DOHH2 (cell line): ENCODE measurements around the gene PCAT7.

ENCODE experiments used
- H3F3A ChIP-seq: fragments of 200-600 bp; sonication (generic), shearing (Covaris generic); 2 replicates; pipeline ENCODE4 v1.6.0; 2016; ENCODE audit warnings: antibody characterized with exemption, mild to moderate bottlenecking; ENCODE audit not compliant: control insufficient read depth, insufficient read depth
- H3K27ac ChIP-seq: fragments of 200-600 bp; sonication (generic); 2 replicates; pipeline ENCODE4 v1.5.1; 2014; ENCODE audit warnings: low read depth, mild to moderate bottlenecking, low read length, moderate library complexity
- H3K27me3 ChIP-seq: fragments of 200-600 bp; sonication (generic); 2 replicates; pipeline ENCODE4 v1.6.1; 2014; ENCODE audit warnings: mild to moderate bottlenecking, low read length, mixed read lengths; ENCODE audit not compliant: control insufficient read depth
- H3K36me3 ChIP-seq: fragments of 200-600 bp; sonication (generic); 2 replicates; pipeline ENCODE4 v1.6.1; 2014; ENCODE audit warnings: mild to moderate bottlenecking, low read length, moderate library complexity, mixed read lengths; ENCODE audit not compliant: control insufficient read depth
- H3K4me1 ChIP-seq: fragments of 200-600 bp; sonication (generic); 2 replicates; pipeline ENCODE4 v1.6.1; 2014; ENCODE audit warnings: mild to moderate bottlenecking, low read length, mixed read lengths; ENCODE audit not compliant: control insufficient read depth
- H3K4me2 ChIP-seq: fragments of 200-600 bp; sonication (generic); 2 replicates; pipeline ENCODE4 v1.6.0; 2014; ENCODE audit warnings: mild to moderate bottlenecking, low read length, moderate library complexity
- H3K4me3 ChIP-seq: fragments of 200-600 bp; sonication (generic); 2 replicates; pipeline ENCODE4 v1.5.1; 2014; ENCODE audit warnings: mild to moderate bottlenecking, low read length, mixed read lengths
- H3K79me2 ChIP-seq: fragments of 200-600 bp; sonication (generic); 2 replicates; pipeline ENCODE4 v1.6.1; 2014; ENCODE audit warnings: mild to moderate bottlenecking, low read length, mixed read lengths; ENCODE audit not compliant: control insufficient read depth
- H3K9me2 ChIP-seq: fragments of 200-600 bp; sonication (generic); replicated peaks from 2 replicates; pipeline ENCODE4 v1.6.1; 2014; ENCODE audit warnings: mild to moderate bottlenecking, low read length, mixed read lengths; ENCODE audit not compliant: control insufficient read depth
- H3K9me3 ChIP-seq: fragments of 200-600 bp; sonication (generic); 2 replicates; pipeline ENCODE4 v1.6.1; 2014; ENCODE audit warnings: antibody characterized with exemption, low read length, mixed read lengths; ENCODE audit not compliant: control insufficient read depth, insufficient read depth
- H4K20me1 ChIP-seq: fragments of 200-600 bp; sonication (generic); 2 replicates; pipeline ENCODE4 v1.6.0; 2014; ENCODE audit warnings: low read depth, mild to moderate bottlenecking, antibody characterized with exemption, low read length, moderate library complexity; ENCODE audit not compliant: control insufficient read depth, insufficient read depth
- CTCF ChIP-seq: fragments of 200-600 bp; sonication (generic); IDR thresholded peaks from one replicate; pipeline ENCODE4 v1.5.1; 2014; ENCODE audit warnings: antibody characterized with exemption, mild to moderate bottlenecking, low read depth, low read length; ENCODE audit not compliant: poor library complexity, severe bottlenecking
- EZH2phosphoT487 ChIP-seq: fragments of 200-600 bp; sonication (generic); IDR thresholded peaks from 2 replicates; pipeline ENCODE4 v1.6.1; 2017; ENCODE audit warnings: borderline replicate concordance, mild to moderate bottlenecking, antibody characterized with exemption, low read length, moderate library complexity, mixed read lengths

The PCAT7 gene

GRCh38 chr9:94577571-94577970 lies 22.7 kb downstream of the PCAT7 start:
- Histone ChIP-seq H3K4me1 (peaks cover 10% of the 10 kb centered on the region), H3K9me3 (no peaks in the 10 kb centered on the region), H3K79me2 (no peaks in the 10 kb centered on the region), H3K36me3 (no peaks in the 10 kb centered on the region), H3K27ac (no peak overlapping the region), H3K4me2 (no peak overlapping the region), H4K20me1 (no peaks in the 10 kb centered on the region), H3K27me3 (peaks cover 8% of the 10 kb centered on the region), H3K9me2 (no peaks in the 10 kb centered on the region), H3F3A (no peaks in the 10 kb centered on the region), H3K4me3 (no peak overlapping the region)
- no peak for TF ChIP-seq CTCF
- TF ChIP-seq EZH2phosphoT487: no peak

GRCh38 chr9:94581728-94582127 lies 26.8 kb downstream of the PCAT7 start:
- Histone ChIP-seq H3F3A (no peaks in the 10 kb centered on the region), H3K27ac (no peak overlapping the region), H3K36me3 (no peaks in the 10 kb centered on the region), H3K9me2 (no peaks in the 10 kb centered on the region), H3K9me3 (no peaks in the 10 kb centered on the region), H3K4me3 (no peak overlapping the region), H4K20me1 (no peaks in the 10 kb centered on the region), H3K79me2 (no peaks in the 10 kb centered on the region), H3K4me1 (0 out of 2 replicates have a peak, but pooled peaks cover 4% of the 10 kb centered on the region), H3K27me3 (peaks cover 4% of the 10 kb centered on the region), H3K4me2 (no peak overlapping the region)
- TF ChIP-seq EZH2phosphoT487: no peak
- no peak for TF ChIP-seq CTCF

GRCh38 chr9:94584555-94584954 lies 29.7 kb downstream of the PCAT7 start:
- Histone ChIP-seq H3F3A (no peaks in the 10 kb centered on the region), H3K4me2 (no peak overlapping the region), H4K20me1 (no peaks in the 10 kb centered on the region), H3K4me3 (no peak overlapping the region), H3K27me3 (peaks cover 4% of the 10 kb centered on the region), H3K36me3 (no peaks in the 10 kb centered on the region), H3K9me3 (no peaks in the 10 kb centered on the region), H3K27ac (no peak overlapping the region), H3K79me2 (no peaks in the 10 kb centered on the region), H3K4me1 (no peaks in the 10 kb centered on the region), H3K9me2 (no peaks in the 10 kb centered on the region)
- TF ChIP-seq CTCF (no peak), EZH2phosphoT487 (no peak)

GRCh38 chr9:94586316-94586715 lies 31.4 kb downstream of the PCAT7 start:
- no peak overlapping the region for H3K4me3 ChIP-seq
- H3K36me3 ChIP-seq: no peaks in the 10 kb centered on the region
- no peaks in the 10 kb centered on the region for H3K79me2 ChIP-seq
- no peaks in the 10 kb centered on the region; the same call in 1 of the 2 replicates for H3K27me3 ChIP-seq
- no peaks in the 10 kb centered on the region for H3K4me1 ChIP-seq
- no peak overlapping the region for H3K27ac ChIP-seq
- no peaks in the 10 kb centered on the region for H4K20me1 ChIP-seq
- no peaks in the 10 kb centered on the region for H3K9me3 ChIP-seq
- TF ChIP-seq CTCF (no peak), EZH2phosphoT487 (no peak)
- no peaks in the 10 kb centered on the region for H3F3A ChIP-seq
- H3K9me2 ChIP-seq: no peaks in the 10 kb centered on the region
- no peak overlapping the region for H3K4me2 ChIP-seq
